HG03139 (cell line): ENCODE measurements around the gene POU3F1.
"Not testable (repeated sequence)": the region's sequence is repeated elsewhere in the genome, so short reads cannot be mapped to it uniquely, and the experiment has no call there.

Experiments
- ATAC-seq: cut with Tn5 transposase; IDR thresholded peaks from one replicate; pipeline ENCODE4 v1.9.1; 2021; ENCODE audit not compliant: unreplicated experiment

POU3F1 gene

DNA sequence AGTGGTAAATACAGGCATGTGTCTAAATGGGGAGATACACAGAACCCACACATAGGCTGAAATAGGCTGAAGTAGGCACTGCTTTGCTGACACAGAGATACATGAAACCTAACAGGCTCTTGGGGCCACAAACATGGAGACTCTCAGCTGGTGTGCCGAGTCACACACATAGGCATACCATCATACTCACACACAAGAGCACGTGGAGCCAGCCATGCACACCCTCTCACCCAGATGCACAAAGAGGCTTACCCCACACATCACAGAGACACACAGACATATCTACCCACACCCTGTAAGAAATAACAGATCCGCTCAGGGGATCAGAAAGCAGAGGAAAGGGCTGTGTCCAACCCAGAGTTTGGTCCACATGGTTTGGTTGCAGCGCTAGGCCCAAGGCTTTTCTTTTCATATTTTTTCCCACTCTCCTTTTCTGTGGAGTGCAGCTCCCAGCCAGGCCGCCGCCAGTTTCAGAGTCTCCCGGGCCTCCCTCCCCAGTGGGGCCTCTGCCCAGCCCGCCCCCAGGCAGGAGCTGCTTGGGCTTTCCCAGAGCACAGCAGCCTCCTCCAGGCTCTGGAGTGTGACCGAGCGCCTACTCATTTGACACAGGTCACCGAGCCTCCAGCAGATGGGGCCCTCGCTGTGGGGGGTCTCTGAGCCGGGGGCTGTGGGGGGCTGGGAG is 3.9 kb upstream of the POU3F1 start:
- no peak for ATAC-seq

DNA sequence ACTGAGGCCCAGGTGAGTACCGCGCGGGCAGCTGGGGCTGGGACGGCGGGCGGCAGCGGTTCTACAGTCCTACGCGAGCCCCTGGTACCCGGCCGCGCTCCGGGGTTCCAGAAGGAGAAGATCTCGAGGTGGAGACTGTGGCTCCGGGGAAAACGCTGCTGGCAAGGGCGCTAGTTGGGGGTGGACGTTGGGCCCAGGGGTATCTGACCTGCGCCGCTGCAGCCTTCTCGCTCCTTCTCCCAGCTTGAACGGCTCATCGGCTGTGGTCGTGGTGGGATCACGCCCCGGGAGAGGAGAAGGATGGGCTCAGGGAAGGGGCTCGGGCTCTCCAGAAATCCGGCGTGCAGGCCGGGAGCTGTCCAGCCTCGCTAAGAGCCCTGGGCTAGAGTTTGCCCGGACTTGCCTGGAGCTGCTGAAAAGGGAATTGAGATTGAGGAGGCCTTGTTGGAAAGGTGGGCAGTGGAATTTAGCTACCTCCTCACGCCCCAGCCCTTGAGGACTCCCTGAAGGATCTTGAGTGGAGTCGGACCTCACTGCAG is 1.1 kb upstream of the POU3F1 start:
- ATAC-seq, result no peak

DNA sequence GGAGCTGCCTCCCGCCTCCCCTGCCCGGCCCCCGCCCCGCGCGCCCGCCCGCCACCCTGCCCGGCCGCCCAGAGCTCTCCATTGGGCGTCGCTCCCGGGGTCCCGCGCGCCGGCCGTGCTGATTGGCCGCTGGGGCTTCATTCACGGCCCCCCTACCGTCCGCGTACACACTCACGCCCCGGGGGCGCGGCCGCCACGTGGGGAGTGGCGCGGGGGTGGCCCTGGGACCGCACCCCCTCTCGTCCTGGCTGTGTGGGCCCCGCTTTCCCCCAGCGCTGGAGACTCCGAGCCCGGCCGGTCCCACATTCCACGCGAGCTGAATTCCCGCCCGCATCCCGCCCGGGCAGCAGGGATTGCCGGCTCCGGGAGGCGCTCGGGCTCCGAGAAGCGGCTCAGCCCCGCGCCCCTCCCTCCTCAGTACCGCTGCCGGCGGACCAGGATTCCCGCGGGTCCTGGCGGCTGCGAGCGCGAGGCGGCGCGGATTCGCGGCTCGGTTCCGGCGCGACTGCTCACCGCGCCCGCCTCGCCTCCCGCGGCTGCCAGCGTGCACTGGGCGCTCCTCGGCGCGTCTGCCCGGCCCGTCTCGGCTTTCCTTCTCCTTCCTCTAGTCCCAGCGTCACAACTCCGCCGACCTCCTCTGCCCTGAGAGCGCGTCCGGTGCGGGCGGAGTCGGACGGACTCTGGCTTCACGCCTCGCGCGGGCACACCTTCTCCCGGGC is 450 bp upstream of the POU3F1 start:
- ATAC-seq, result peak; percentile 53

DNA sequence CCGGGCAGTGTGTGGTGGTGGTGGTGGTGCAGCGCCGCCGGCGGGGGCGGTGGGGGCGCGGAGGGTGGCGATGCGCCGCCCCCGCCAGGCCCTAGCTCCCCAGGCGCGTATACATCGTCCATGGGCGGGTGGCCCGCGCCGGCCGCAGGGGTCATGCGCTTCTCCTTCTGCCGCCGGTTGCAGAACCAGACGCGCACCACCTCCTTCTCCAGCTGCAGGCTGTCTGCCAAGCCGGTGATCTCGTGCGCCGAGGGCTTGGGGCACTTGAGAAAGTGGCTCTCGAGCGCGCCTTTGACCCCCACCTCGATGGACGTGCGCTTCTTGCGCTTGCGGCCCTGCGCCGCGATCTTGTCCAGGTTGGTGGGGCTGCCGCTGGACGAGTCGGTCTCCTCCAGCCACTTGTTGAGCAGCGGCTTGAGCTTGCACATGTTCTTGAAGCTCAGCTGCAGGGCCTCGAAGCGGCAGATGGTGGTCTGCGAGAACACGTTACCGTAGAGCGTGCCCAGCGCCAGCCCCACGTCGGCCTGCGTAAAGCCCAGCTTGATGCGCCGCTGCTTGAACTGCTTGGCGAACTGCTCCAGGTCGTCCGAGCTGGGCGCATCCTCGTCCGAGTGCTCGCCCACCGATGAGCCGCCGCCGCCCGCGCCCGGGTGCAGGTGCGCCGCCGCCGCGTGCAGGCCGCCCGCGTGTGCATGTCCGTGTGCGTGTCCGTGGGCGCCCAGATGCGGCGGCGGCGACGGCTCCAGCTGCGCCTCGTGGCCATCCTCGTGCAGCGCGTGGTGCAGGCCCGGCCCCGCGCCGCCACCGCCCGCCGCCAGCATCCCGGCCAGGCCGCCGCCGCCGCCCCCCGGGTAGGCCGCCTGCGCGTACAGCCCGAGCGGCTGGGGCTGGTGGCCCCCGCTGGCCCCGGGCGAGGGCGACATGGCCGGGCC is 926 bp downstream of the POU3F1 start:
- no peak for ATAC-seq

DNA sequence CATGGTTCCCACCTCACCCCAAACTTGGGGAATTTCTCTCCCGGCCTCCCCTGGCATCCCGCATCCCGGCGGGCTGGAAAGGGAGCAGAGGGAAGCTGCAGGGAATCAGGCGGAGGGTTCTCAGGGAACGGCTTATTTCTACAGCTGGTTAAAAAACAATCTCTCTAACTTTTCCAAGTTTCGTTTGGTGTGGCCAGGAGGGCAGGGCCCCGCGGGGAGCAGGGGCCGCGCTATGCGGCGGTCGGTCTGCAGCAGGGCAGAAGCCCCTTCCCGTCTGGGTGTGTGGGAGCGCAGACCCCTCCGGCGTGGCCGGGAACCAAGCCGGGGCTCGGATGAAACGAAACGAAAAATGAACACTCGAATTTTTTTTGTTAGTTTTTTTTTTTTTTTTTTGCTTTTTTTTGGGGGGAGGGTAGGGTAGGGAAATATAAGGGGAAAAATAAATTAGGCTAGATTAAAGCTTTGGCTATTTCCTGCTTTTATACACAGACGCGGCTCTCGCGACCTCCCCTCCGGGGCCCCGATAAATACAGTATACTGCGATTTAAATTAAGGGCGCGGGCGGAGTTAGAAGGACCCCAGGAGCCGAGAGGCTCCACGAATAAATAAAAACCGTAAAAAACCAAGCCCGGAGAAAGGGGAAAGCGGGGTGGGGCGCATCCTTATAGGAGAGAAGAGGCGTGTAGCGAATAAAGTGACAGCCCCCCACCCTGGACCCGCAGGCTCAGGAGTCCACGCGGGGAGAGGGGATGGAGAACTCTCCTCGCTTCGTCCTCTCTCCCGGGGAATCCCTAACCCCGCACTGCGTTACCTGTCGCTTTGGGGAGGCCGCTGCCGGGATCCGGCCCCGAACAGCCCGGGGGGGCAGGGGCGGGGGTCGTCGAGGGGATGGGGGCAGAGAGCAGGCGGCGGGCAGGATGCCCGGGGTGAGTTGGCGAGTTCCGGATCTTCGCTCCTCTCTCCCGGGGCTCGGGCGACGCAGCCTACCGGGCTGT is 2.1 kb downstream of the POU3F1 start:
- no peak for ATAC-seq

DNA sequence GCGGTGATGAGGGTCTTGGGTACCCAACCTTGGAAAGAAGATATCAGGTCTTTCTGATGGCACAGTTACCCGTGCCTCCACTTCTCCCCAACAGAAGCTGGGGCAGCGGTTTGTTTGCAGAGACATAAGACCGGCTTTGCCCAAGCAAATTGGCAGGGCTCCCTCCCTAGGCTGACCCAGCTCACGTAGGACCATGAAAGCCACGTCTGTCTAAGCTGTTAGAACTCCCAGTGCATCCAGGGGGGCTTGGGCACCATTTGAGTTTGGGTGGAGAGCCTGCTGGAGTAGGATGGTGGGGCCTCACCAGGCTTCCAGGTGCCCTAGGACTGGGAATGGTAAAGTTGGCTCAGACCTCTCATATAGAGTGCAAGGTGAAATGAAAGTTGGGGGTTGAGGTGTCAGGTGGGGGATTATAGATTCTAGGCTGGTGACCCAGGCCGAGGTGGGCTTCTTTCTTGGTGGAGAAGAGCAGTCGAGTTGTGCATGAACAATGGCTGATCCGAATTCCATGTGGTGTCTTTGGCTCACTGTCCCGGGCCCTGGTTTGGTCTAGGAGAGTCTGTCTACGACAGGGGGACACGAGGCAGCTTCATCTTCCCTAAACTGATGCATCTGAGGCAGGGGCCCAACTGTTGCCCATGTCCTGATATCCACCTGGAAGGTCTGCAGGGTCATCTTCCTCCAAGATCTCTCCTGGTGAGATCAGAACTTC is 3.4 kb downstream of the POU3F1 start:
- ATAC-seq, result no peak

DNA sequence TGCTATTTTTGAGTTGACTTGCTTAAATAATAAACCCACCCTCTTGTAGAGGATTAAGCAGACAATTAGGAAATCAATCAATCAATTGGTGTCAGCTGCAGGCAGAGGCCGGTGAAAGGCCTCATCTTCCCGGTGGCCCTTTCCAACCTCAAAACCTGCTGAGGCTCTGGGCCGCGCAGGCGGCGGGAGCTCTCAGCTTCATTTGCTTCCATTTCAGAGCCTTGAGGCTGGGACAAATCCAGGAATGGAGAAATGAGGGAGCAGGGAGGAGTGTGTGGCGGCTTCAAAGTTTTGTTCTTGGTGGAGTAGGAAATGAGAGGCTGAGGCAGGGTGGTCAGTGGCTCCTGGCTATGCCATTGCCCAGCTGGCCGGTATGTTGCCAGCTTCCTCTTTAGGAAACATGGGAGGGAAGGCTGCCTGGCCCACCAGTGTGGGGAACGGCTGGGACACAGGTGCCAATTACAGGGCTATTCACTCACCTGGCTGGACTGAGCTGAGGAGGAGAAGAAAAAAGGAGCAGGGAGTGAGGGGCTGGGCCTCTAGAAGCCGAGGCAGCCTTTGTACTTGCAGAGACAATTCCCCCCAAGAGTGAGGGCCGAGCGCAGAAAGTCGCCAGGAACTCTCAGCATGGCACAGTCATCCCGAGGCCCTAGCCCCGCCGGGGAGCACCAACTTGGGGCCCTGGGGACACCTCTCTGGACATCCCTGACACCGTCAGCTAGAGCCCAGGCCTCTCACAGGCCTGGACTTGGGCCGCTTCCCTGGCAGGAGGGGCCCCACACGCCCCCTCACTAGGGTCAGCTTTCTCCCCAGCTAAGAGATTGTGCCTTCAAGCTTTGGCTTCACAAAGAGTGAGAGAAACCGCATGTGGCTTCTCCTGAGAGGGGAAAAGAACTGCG is 4.4 kb downstream of the POU3F1 start:
- no peak for ATAC-seq

DNA sequence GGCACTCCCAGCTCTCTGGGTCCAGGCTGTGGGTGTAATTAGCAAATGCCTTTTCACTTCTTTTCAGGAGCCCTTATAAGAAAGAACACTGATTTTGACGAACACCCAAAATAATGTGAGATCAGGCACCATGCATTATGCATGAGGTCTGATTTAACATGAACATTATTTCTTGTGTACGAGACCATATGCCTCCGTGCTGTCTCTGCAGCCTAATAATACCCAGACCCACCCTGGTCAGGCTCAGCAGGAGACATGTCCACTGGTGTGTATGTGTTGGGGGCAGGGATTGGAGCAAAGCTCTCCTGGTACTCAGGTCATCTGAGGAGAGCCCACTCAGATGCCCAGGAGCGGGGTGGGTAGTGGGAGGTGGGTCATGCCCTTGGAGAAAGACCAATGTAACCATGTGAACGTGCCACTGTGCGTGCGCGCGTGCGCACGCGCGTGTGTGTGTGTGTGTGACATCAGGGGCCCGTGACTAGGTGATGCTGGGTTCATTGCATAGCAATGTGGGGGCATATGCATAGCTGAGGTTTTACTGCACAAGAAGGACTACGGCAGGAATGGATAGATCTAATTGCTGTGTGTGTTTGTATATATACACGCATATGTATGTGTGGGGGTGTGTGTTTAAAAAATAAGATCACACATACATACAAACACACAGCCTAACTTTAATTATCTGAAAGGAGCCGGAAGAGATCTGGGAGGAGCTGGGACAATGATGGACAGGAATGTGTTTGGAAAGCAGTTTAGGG is 7.1 kb downstream of the POU3F1 start:
- no peak for ATAC-seq

DNA sequence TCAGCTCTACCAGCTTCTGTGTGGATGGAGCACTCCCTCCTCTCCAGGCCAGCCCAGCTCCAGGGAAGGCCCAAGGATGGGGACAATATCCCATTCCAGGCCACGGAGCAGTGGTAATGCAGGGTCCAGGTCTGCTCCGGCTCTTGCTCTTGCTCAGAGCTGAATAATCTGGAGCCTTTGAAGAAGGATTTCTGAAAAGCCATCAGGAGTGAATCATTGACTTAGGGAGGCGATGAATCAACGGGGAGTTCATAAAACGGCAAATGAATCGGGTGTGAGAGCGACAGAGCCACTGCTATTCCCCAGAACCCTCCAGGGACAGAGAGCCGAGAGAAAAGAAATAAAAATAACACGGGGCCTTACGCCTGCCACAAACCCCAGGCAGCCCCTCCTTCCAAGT is 7.7 kb downstream of the POU3F1 start:
- ATAC-seq, result no peak

DNA sequence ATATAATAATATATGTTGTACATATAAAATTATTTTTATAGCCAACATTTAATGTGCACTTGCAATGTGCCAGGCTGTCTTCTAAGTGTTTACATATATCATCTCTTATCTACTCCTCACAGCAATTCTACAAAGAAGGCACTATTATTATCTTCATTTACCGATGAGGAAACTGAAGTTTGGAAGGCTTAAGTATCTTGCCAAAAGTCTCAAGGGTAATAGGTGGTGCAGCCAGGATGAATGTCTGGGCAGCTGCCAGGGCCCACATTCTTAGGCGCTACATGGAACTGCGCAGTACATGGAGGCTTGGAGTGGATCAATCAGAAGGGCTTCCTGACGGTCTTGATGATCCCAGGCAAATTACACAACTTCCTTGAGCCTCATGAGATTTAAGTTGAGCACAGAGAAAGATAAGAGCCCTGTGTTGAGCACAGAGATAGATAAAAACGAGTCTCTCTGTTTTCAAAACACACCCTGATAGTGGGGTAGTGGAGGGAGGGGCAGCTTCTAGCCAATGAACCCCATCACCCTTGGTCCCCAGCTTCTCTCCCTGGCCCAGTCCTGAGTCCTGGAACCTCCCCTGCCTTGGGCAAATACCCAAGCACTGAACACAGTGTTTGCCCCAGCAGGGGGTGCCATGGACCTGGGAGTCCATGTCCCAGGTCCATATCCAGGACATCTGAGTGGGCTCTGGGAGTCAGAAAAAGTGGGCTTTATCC is 9.2 kb downstream of the POU3F1 start:
- ATAC-seq, result no peak

DNA sequence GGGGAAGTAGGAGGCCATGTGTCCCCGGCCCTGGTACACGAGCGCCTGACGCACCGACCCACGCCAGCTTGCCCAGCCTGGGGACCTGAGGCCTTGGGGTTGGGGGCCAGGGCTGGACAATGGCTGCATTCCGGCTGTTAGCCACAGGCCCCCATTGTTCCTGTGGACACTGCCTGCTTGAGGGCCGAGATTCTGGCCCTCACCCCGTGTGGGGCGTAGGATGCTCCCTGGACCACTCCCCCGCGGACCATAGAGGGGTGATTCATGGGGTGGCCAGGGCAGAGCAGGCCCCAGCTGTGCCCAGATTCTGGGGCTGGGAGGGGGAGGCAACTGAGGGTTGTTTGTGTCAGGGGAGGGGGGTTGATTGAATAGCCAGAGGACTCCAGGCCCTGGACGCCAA is 11.7 kb downstream of the POU3F1 start:
- no peak for ATAC-seq

DNA sequence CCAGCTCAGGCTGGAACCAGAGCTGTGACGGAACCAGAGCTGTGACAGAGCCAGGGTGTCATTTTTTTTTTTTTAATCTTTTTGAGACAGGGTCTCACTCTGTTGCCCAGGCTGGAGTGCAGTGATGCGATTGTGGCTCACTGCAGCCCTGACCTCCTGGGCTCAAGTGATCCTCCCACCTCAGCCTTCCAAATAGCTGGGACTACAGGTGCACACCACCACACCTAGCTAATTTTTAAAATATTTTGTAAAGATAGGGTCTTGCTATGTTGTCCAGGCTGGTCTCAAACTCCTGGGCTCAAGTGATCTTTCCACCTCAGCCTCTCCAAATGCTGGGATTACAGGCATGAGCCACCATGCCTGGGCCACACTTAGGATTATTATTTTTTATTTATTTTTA is 13.6 kb downstream of the POU3F1 start:
- ATAC-seq, result not testable (repeated sequence)

DNA sequence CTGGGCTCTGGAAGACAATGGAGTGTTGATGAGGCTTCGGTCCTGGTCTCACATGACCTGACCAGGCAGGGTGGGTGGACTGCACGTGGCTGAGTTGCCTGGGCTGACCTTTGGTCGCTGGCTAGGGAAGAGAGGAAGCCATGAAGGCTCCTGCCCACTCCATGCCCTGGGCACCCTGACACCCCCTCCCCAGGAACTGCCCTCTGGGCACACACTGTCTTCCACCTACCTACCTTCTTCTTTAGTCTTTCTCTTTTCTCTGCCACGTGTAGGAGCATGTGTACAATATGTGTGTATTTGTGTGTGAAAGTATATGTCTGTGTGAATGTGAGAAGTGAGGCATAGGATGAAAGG is 15.1 kb downstream of the POU3F1 start:
- no peak for ATAC-seq

DNA sequence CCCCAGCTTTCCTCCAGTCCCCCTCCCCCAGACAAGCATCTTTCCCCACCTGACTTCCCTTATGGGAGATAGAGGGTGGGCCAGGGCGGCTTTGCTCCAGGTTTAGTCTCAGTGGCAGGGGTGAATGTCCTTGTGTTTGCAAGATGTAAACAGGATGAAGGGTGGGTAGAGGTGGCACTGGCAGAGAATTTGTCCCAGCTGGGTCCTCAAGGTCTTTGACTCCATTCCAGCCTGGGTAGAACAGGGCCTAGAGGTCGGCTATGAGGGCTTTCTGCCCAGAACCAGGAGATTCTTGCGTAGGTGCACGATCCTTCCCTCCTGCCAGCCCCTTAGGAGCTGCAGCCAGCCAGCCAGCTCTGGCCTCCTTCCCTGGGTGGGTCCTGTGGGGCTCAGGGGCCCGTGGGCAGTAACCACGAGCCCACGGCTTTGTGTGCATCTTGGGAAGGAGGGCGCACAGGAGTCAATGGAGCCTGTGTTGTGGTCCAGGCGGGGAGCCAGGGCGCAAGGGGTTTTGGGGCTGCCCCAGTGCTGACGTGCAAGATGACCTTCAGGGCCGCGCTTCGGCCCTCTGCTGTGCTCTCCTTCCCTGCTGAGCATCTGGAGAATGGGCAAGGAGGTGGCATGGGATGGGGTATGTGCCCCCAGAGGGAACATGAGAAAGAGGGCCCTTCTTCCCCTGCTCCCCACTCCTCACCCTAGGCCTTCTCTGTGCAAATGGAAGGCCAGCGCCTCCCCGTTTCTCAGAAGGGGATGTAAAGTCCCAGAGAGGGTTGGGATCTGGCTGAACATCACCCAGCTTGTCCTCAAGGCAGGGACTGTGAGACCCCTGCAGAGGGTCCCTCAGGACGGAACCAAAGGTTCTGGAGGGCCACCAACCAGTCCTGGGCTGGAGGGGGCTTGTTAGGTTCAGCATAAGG is 15.7 kb downstream of the POU3F1 start:
- no peak for ATAC-seq

DNA sequence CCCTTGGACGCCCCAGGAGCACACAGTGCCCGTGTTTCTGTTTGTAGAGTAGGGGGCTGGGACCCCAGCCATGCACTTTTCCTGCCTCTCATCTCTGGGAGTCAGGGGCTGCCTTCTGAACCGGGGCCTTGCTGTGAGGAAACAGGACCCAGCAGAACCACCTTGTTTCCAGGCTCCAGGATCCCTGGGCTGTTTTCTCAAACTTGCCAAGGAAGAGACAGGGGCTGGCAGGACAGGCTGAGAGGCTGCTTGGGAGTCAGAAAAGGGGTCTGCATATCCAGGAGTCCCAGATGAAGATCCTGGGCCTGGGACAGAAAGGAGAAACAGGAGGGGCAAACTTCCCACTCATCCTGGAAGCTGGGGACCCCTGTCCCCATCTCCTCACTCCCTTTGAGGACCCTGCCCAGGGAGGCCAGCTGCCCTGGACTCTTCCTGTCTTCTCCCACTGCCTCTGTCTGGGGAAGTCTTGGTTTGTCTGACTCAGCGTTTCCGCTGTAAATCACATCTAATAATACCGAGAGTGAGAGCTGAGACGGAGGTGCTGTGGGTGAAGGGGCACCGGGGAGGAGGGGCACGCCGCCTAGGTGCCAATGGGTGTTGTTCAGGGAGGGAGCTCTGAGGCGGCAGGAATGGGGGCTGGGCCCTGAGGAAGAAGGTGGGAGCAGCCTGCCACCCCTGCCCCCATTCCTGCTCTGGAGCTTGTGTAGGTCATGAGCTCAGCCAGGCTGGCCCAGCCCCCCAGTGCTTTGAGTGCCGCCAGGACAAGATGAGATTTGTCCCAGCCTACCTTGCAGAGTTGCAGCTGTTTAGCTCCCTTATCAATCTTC is 16.7 kb downstream of the POU3F1 start:
- peak; percentile 44 for ATAC-seq
